SK-N-SH treated with all-trans-retinoic acid at 6 μM for 48 hours (cell line): Measurements from ENCODE around the gene COPZ2.

Source experiments
- ATAC-seq: fragments of 200-7000 bp; cut with Tn5 transposase; 3 replicates; pipeline ENCODE4 v1.9.1; 2020; ENCODE audit warnings: mild to moderate bottlenecking, moderate library complexity
- ARNTL ChIP-seq: fragments of 450-650 bp; formaldehyde crosslinking; IDR thresholded peaks from 2 replicates; pipeline ENCODE4 v1.5.0; 2020; ENCODE audit warnings: low read depth, mild to moderate bottlenecking, moderate library complexity, borderline replicate concordance
- BACH2 ChIP-seq: fragments of 250-450 bp; sonication (Bioruptor Pico); IDR thresholded peaks from 2 replicates; pipeline ENCODE4 v1.9.0; 2021; ENCODE audit warnings: mild to moderate bottlenecking, borderline replicate concordance
- ESRRG ChIP-seq: fragments of 250-450 bp; sonication (Bioruptor Pico); IDR thresholded peaks from 2 replicates; pipeline ENCODE4 v1.6.1; 2021; ENCODE audit warnings: mild to moderate bottlenecking
- GLIS3 ChIP-seq: fragments of 250-450 bp; sonication (Bioruptor Pico); IDR thresholded peaks from 2 replicates; pipeline ENCODE4 v1.5.0; 2020; ENCODE audit warnings: mild to moderate bottlenecking, moderate library complexity
- PPARA ChIP-seq: fragments of 250-450 bp; sonication (Bioruptor Pico); IDR thresholded peaks from 2 replicates; pipeline ENCODE4 v1.5.0; 2020; ENCODE audit warnings: mild to moderate bottlenecking, borderline replicate concordance
- RARB ChIP-seq: fragments of 250-450 bp; sonication (Bioruptor Pico); IDR thresholded peaks from 2 replicates; pipeline ENCODE4 v1.8.0; 2021; ENCODE audit warnings: mild to moderate bottlenecking, moderate library complexity
- SNAI2 ChIP-seq: fragments of 250-450 bp; sonication (Bioruptor Pico); IDR thresholded peaks from 2 replicates; pipeline ENCODE4 v1.5.0; 2020; ENCODE audit warnings: mild to moderate bottlenecking, moderate library complexity
- TCF4 ChIP-seq: fragments of 250-450 bp; sonication (Bioruptor Pico); IDR thresholded peaks from 2 replicates; pipeline ENCODE4 v1.8.0; 2021; ENCODE audit warnings: mild to moderate bottlenecking, moderate library complexity, borderline replicate concordance
- TOX ChIP-seq: fragments of 250-450 bp; sonication (Bioruptor Pico); IDR thresholded peaks from 2 replicates; pipeline ENCODE4 v1.8.0; 2021; ENCODE audit warnings: mild to moderate bottlenecking, moderate library complexity, borderline replicate concordance
- ZC3H10 ChIP-seq: fragments of 250-450 bp; sonication (Bioruptor Pico); IDR thresholded peaks from 2 replicates; pipeline ENCODE4 v1.5.1; 2021; ENCODE audit warnings: mild to moderate bottlenecking, moderate library complexity
- ZFP30 ChIP-seq: fragments of 450-650 bp; formaldehyde crosslinking; IDR thresholded peaks from 2 replicates; pipeline ENCODE4 v1.5.0; 2022; ENCODE audit warnings: mild to moderate bottlenecking, moderate library complexity
- ZNF565 ChIP-seq: fragments of 450-650 bp; formaldehyde crosslinking; conservative IDR thresholded peaks from 2 replicates; pipeline ENCODE4 v1.5.0; 2020; ENCODE audit warnings: low read depth, mild to moderate bottlenecking, moderate library complexity
- ZNF70 ChIP-seq: fragments of 450-650 bp; formaldehyde crosslinking; IDR thresholded peaks from 2 replicates; pipeline ENCODE4 v1.5.0; 2020; ENCODE audit warnings: mild to moderate bottlenecking, moderate library complexity
- TF ChIP-seq, protein P1 (sequence below): fragments of 250-450 bp; sonication (Bioruptor Pico); IDR thresholded peaks from 2 replicates; pipeline ENCODE4 v1.5.1; 2021; ENCODE audit warnings: mild to moderate bottlenecking, moderate library complexity
- TF ChIP-seq, protein P2 (sequence below): fragments of 250-450 bp; sonication (Bioruptor Pico); IDR thresholded peaks from 2 replicates; pipeline ENCODE4 v1.5.0; 2020; ENCODE audit warnings: mild to moderate bottlenecking, moderate library complexity
- TF ChIP-seq, protein P3 (sequence below): fragments of 250-450 bp; sonication (Bioruptor Pico); IDR thresholded peaks from 2 replicates; pipeline ENCODE4 v1.5.1; 2020; ENCODE audit warnings: low read depth, mild to moderate bottlenecking, moderate library complexity
- TF ChIP-seq, protein P4 (sequence below): fragments of 250-450 bp; sonication (Bioruptor Pico); IDR thresholded peaks from 2 replicates; pipeline ENCODE4 v1.8.0; 2020; ENCODE audit warnings: mild to moderate bottlenecking, moderate library complexity, borderline replicate concordance
- TF ChIP-seq, protein P5 (sequence below): fragments of 250-450 bp; sonication (Bioruptor Pico); IDR thresholded peaks from 2 replicates; pipeline ENCODE4 v1.8.0; 2021; ENCODE audit warnings: low read depth, mild to moderate bottlenecking, moderate library complexity, borderline replicate concordance

COPZ2 gene

DNA sequence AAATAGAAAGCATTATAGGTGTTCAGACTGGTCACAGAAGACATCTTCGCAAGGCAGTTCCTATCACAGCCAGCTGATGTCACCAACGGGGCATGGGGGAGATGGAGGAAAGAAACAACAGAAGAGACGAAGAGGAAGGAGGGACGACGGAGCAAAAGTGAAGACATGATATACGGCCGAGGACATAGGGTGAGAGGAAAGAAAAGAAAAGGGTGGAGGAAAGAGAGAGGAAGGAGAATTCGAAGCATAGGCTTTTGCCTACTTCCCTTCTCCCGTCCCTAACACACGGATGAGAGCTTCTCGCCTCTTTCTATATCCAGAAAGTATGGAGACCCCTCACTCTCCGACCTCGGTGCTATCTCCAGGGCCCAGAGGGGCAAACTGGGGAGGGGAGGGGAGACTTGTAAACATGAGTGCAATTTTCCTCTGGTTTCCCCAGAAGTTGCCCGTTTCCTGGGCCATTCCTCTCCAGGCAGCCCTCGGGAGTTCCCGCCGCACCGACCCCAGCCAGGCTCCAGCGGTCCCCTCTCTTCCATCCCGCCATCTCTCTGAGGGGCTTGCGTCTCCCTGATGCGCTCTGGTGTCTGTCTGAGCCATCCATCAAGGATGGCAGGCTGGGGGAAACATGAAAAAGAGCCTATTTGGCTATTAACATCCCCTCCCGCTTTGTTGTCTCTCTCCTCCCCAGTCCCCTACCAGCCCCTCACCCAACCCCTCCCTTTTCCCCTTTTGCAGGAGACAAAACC is 26.0 kb downstream of the COPZ2 start:
- peak; percentile 79 for ATAC-seq
- TF ChIP-seq, protein P1, sequence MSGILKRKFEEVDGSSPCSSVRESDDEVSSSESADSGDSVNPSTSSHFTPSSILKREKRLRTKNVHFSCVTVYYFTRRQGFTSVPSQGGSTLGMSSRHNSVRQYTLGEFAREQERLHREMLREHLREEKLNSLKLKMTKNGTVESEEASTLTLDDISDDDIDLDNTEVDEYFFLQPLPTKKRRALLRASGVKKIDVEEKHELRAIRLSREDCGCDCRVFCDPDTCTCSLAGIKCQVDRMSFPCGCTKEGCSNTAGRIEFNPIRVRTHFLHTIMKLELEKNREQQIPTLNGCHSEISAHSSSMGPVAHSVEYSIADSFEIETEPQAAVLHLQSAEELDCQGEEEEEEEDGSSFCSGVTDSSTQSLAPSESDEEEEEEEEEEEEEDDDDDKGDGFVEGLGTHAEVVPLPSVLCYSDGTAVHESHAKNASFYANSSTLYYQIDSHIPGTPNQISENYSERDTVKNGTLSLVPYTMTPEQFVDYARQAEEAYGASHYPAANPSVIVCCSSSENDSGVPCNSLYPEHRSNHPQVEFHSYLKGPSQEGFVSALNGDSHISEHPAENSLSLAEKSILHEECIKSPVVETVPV (CRISPR knock-in tag) = no peak
- TF ChIP-seq GLIS3 (CRISPR knock-in tag) (no peak), BACH2 (CRISPR knock-in tag) (0 out of 2 replicates have a peak, but pooled peaks have one; percentile 13), RARB (CRISPR knock-in tag) (no peak), TCF4 (no peak), TOX (no peak)
- TF ChIP-seq, protein P2, sequence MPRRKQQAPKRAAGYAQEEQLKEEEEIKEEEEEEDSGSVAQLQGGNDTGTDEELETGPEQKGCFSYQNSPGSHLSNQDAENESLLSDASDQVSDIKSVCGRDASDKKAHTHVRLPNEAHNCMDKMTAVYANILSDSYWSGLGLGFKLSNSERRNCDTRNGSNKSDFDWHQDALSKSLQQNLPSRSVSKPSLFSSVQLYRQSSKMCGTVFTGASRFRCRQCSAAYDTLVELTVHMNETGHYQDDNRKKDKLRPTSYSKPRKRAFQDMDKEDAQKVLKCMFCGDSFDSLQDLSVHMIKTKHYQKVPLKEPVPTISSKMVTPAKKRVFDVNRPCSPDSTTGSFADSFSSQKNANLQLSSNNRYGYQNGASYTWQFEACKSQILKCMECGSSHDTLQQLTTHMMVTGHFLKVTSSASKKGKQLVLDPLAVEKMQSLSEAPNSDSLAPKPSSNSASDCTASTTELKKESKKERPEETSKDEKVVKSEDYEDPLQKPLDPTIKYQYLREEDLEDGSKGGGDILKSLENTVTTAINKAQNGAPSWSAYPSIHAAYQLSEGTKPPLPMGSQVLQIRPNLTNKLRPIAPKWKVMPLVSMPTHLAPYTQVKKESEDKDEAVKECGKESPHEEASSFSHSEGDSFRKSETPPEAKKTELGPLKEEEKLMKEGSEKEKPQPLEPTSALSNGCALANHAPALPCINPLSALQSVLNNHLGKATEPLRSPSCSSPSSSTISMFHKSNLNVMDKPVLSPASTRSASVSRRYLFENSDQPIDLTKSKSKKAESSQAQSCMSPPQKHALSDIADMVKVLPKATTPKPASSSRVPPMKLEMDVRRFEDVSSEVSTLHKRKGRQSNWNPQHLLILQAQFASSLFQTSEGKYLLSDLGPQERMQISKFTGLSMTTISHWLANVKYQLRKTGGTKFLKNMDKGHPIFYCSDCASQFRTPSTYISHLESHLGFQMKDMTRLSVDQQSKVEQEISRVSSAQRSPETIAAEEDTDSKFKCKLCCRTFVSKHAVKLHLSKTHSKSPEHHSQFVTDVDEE (CRISPR knock-in tag) = peak; percentile 53

DNA sequence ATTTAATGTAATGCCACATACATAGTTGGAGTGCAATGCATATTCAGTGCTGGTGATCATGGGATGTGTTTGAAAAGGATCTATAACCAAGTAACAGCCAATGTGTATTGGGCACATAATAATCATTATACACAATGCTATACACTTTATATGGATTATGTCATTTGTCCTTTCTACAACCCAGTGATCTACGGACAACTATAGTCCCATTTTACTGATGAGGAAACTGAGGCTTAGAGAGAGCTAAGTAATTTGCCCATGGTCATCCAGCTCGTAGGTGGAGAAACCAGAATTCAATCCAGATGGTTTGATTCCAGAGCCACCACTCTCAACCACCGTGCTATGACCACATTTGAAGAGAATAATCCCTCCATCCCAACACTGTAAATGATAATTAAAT is 27.4 kb downstream of the COPZ2 start:
- TF ChIP-seq, protein P3, sequence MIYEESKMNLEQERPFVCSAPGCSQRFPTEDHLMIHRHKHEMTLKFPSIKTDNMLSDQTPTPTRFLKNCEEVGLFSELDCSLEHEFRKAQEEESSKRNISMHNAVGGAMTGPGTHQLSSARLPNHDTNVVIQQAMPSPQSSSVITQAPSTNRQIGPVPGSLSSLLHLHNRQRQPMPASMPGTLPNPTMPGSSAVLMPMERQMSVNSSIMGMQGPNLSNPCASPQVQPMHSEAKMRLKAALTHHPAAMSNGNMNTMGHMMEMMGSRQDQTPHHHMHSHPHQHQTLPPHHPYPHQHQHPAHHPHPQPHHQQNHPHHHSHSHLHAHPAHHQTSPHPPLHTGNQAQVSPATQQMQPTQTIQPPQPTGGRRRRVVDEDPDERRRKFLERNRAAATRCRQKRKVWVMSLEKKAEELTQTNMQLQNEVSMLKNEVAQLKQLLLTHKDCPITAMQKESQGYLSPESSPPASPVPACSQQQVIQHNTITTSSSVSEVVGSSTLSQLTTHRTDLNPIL = no peak
- ATAC-seq = no peak

DNA sequence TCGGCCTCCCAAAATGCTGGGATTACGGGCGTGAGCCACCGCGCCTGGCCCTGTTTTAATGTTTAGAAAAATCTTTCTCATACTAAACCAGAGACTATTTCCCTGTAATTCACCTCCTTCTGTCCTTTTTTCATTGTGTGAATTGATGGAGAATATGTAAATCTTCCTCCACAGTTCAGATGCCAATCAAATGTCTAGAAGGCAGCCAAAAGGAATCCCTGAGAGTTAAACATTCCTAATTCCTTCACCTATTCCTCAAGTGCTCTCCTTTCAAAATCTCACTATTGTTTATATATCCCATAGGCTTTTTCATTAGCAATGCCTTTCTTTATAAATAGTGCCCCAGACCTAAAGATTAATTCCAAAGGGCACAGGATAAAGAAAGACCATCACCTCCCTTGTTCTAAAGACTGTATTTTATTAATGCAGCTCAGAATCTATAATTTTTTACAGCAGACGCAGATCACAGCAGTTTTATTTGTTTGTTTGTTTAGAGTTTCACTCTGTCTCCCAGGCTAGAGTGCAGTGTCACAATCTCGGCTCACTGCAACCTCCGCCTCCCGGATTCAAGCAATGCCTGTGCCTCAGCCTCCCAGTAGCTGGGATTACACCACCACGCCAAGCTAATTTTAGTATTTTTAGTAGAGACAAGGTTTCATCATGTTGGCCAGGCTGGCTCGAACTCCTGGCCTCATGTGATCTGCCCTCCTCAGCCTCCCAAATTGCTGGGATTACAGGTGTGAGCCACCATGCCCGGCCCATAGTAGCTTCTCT is 30.5 kb downstream of the COPZ2 start:
- ATAC-seq = no peak

DNA sequence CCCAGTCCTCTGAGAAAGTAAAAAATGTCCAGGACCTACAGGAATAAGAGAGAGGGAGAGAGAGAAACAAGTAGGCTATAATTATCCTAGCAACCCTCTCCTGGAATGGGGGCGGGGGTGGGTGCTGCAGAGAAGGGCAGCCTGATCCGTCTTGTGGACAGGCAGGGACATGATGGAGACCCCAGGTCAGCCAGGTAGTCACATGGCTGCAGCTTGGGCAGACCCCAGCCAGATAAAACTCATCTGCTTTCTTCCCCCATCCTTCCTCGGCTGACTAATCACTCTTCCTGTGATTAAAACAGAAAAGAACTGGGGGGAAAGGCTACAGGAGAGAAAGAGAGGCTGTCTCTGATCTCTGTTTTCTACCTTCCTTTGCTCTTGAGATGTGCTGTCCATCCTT is 32.6 kb downstream of the COPZ2 start:
- TF ChIP-seq, protein P2 (CRISPR knock-in tag) = peak; percentile 32; the same call in 1 of the 2 replicates
- TF ChIP-seq TOX = no peak

More for the DNA sequence above, 30.5 kb downstream of the COPZ2 start:
- TF ChIP-seq TCF4 (no peak), ZC3H10 (CRISPR knock-in tag) (no peak), BACH2 (CRISPR knock-in tag) (no peak), TOX (no peak), SNAI2 (no peak), RARB (CRISPR knock-in tag) (no peak), PPARA (no peak), ARNTL (CRISPR knock-in tag) (no peak), ZFP30 (no peak), ZNF70 (CRISPR knock-in tag) (no peak), GLIS3 (CRISPR knock-in tag) (no peak), ESRRG (CRISPR knock-in tag) (no peak), ZNF565 (no peak)
- TF ChIP-seq, protein P4, sequence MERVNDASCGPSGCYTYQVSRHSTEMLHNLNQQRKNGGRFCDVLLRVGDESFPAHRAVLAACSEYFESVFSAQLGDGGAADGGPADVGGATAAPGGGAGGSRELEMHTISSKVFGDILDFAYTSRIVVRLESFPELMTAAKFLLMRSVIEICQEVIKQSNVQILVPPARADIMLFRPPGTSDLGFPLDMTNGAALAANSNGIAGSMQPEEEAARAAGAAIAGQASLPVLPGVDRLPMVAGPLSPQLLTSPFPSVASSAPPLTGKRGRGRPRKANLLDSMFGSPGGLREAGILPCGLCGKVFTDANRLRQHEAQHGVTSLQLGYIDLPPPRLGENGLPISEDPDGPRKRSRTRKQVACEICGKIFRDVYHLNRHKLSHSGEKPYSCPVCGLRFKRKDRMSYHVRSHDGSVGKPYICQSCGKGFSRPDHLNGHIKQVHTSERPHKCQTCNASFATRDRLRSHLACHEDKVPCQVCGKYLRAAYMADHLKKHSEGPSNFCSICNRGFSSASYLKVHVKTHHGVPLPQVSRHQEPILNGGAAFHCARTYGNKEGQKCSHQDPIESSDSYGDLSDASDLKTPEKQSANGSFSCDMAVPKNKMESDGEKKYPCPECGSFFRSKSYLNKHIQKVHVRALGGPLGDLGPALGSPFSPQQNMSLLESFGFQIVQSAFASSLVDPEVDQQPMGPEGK = no peak
- TF ChIP-seq, protein P5, sequence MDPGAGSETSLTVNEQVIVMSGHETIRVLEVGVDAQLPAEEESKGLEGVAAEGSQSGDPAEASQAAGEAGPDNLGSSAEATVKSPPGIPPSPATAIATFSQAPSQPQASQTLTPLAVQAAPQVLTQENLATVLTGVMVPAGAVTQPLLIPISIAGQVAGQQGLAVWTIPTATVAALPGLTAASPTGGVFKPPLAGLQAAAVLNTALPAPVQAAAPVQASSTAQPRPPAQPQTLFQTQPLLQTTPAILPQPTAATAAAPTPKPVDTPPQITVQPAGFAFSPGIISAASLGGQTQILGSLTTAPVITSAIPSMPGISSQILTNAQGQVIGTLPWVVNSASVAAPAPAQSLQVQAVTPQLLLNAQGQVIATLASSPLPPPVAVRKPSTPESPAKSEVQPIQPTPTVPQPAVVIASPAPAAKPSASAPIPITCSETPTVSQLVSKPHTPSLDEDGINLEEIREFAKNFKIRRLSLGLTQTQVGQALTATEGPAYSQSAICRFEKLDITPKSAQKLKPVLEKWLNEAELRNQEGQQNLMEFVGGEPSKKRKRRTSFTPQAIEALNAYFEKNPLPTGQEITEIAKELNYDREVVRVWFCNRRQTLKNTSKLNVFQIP (CRISPR knock-in tag) = no peak

More for the DNA sequence above, 32.6 kb downstream of the COPZ2 start:
- ATAC-seq = no peak; the same call in 2 of the 3 replicates
